ENCODE data around the gene SENP1. TPM values are rescaled to one million over a fixed set of nuclear protein-coding genes. Genes with fewer than 3 reads are reported as not detected.

The SENP1 gene
- total RNA-seq, 1 experiment from 2014 or later: 28.8 TPM

- Histone ChIP-seq H4K8ac (replicated peaks; ENCODE audit: insufficient read length, low read depth, low read length) (no peak overlapping the region), H2AFZ (ENCODE audit: low read length) (no peak overlapping the region), H2BK5ac (ENCODE audit: insufficient read length, low read length) (no peak overlapping the region), H3K18ac (ENCODE audit: insufficient read length, low read depth, low read length) (no peak overlapping the region), H3K79me2 (ENCODE audit: insufficient read depth, low read length) (no peaks in the 10 kb centered on the region), H3K27ac (ENCODE audit: insufficient read length, low read depth, low read length) (no peak overlapping the region), H3K27me3 (ENCODE audit: insufficient read depth, low read length) (peaks cover 26% of the 10 kb centered on the region), H4K5ac (ENCODE audit: insufficient read length, low read depth, low read length) (no peak overlapping the region), H2BK20ac (ENCODE audit: low read depth, low read length, poor library complexity, severe bottlenecking) (no peak overlapping the region), H3K23me2 (ENCODE audit: insufficient read length, low read depth, low read length, poor library complexity, severe bottlenecking) (no peaks in the 10 kb centered on the region), H2BK15ac (ENCODE audit: low read depth, low read length) (no peak overlapping the region), H3K79me1 (ENCODE audit: insufficient read depth, low read depth, low read length, poor library complexity, severe bottlenecking) (no peaks in the 10 kb centered on the region), H3K4ac (ENCODE audit: low read depth, low read length) (no peak overlapping the region), H2BK12ac (ENCODE audit: insufficient read length, low read depth, low read length) (no peak overlapping the region), H4K20me1 (ENCODE audit: control insufficient read depth, insufficient read depth, insufficient read length) (no peaks in the 10 kb centered on the region), H3K4me1 (ENCODE audit: insufficient read depth, low read length) (peaks cover 12% of the 10 kb centered on the region; the same call in 1 of the 2 replicates), H3K9me3 (ENCODE audit: control insufficient read depth, low read depth, low read length) (no peaks in the 10 kb centered on the region), H4K91ac (ENCODE audit: insufficient read length, low read depth, low read length) (no peak overlapping the region), H3K56ac (ENCODE audit: insufficient read length, low read depth, low read length) (no peak overlapping the region), H2AK5ac (ENCODE audit: insufficient read length, low read length) (no peak overlapping the region), H3K14ac (ENCODE audit: insufficient read depth, low read length) (no peak overlapping the region; the same call in 1 of the 2 replicates), H3T11ph (ENCODE audit: low read length) (no peak overlapping the region), H3K4me2 (ENCODE audit: insufficient read depth, insufficient read length, low read length) (no peak overlapping the region), H2BK120ac (ENCODE audit: low read depth, low read length, poor library complexity, severe bottlenecking) (no peak overlapping the region), H3K9ac (ENCODE audit: extremely low read depth, insufficient read length, low read length) (no peak overlapping the region), H3K23ac (ENCODE audit: insufficient read length, low read depth, low read length) (no peak overlapping the region)
- TF ChIP-seq CTCF (conservative IDR thresholded peaks at IDR 0.05): no peak
- no peak for DNase-seq
- no peaks in the 10 kb centered on the region for H3K9me3 Mint-ChIP-seq
- WGBS (ENCODE audit: extremely low coverage, insufficient read length, low lambda C conversion rate): no CpG with 5 or more reads among the region's 8 CpGs
- peaks cover 99% of the 10 kb centered on the region for H3K27me3 Mint-ChIP-seq (ENCODE audit: low read depth)
- H3K4me3 Mint-ChIP-seq: no peak overlapping the region
- peaks cover 37% of the 10 kb centered on the region in 2 experiments for H3K4me1 Mint-ChIP-seq
- H3K27ac Mint-ChIP-seq: no peak overlapping the region
- H3K36me3 Mint-ChIP-seq (ENCODE audit: insufficient read depth in 1 of 3, low read depth in 3 of 3): peaks cover 0 to 4% (median 0%) of the 10 kb centered on the region in 3 experiments; a peak in 3 of 7 replicates
These were observed 70.8 kb downstream of the SENP1 start for GRCh38 chr12:48034835-48035805.
